IPS DF 6.9 (cell line): Measurements from ENCODE around the gene TOLLIP.
A peak's percentile ranks its signal among the peaks of the same experiment; 100 is the strongest.
"Not testable (repeated sequence)": the region's sequence is repeated elsewhere in the genome, so short reads cannot be mapped to it uniquely, and the experiment has no call there.

ENCODE experiments used
- DNase-seq: peaks from one replicate; pipeline ENCODE4 v3.0.0-alpha.2; 2013; ENCODE audit warnings: low read depth, low spot score
- H3K27ac ChIP-seq: one replicate; pipeline ENCODE4 v1.5.1; 2013; ENCODE audit warnings: low read length, control low read depth
- H3K27me3 ChIP-seq: 2 replicates; pipeline ENCODE4 v1.6.1; 2013; ENCODE audit warnings: mild to moderate bottlenecking, low read length; ENCODE audit not compliant: control insufficient read depth, insufficient read depth
- H3K36me3 ChIP-seq: 2 replicates; pipeline ENCODE4 v1.6.1; 2013; ENCODE audit warnings: low read length; ENCODE audit not compliant: control insufficient read depth, insufficient read depth
- H3K4me1 ChIP-seq: 2 replicates; pipeline ENCODE4 v1.6.1; 2013; ENCODE audit warnings: low read length; ENCODE audit not compliant: control insufficient read depth, insufficient read depth
- H3K4me3 ChIP-seq: 2 replicates; pipeline ENCODE4 v1.5.1; 2013; ENCODE audit warnings: mild to moderate bottlenecking, low read length
- H3K9me3 ChIP-seq: 2 replicates; pipeline ENCODE4 v1.6.1; 2013; ENCODE audit warnings: low read length, inconsistent platforms; ENCODE audit not compliant: control insufficient read depth, insufficient read depth
- WGBS: extraction: QIAGEN DNeasy Blood & Tissue Kit; methylation state at CpG from one replicate; pipeline ENCODE4 v1.1.7; 2013; ENCODE audit warnings: mixed read lengths, missing lambda C conversion rate; ENCODE audit not compliant: insufficient read length, insufficient coverage; 5-methylcytosine and 5-hydroxymethylcytosine counted together

TOLLIP gene

DNA sequence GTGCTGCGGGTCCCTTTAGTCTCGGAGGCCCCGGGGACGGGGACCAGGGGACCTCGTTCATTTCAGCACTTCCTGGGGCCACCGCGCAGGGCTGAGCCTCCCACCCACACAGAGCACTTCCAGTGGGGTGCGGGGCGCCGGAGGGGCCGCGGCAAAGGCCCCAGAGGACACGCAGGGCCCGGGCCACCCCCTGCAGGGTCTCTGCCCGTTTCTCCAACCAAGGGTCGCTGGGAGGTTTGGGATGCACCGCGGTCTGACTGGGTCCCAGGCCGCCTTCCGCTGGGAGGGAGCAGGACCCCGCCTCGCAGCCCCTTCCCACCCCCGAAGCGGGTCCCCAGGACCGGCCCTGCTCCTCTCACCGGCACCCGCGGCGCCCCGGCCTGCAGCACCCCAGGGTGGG lies 37.5 kb downstream of the TOLLIP start:
- no peaks in the 10 kb centered on the region for H3K27me3 ChIP-seq
- H3K27ac ChIP-seq: no peak overlapping the region
- H3K4me3 ChIP-seq: no peak overlapping the region
- no peaks in the 10 kb centered on the region; the same call in 1 of the 2 replicates for H3K9me3 ChIP-seq
- peaks cover 5% of the 10 kb centered on the region; the same call in 1 of the 2 replicates for H3K36me3 ChIP-seq
- no CpG with 5 or more reads among the region's 30 CpGs for WGBS
- no peaks in the 10 kb centered on the region; the same call in 1 of the 2 replicates for H3K4me1 ChIP-seq
- no peak for DNase-seq

DNA sequence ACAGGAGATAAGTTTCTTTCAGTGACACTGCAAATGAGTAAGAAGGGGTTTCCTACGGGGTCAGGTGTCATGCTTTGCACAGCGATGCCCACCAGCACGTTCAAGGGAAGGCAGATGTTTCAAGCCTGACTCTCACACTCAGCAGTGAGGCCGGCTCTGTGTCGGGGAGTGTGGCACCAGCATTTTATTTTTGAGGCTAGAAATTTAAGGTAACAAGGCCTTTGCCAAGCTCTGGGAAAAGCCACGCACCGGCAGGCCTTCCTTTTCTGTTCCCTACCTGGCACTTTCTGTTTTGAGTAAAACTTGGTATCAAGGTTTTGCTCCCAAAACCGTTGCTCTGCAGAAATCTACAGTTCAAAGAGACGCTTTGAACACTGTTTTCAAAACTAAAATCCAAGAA lies 38.0 kb downstream of the TOLLIP start:
- WGBS: no CpG with 5 or more reads among the region's 9 CpGs
- H3K4me3 ChIP-seq: no peak overlapping the region
- H3K27me3 ChIP-seq: no peaks in the 10 kb centered on the region
- no peaks in the 10 kb centered on the region; the same call in 1 of the 2 replicates for H3K4me1 ChIP-seq
- no peak overlapping the region for H3K27ac ChIP-seq
- H3K36me3 ChIP-seq: peaks cover 5% of the 10 kb centered on the region; the same call in 1 of the 2 replicates
- no peak for DNase-seq
- H3K9me3 ChIP-seq: no peaks in the 10 kb centered on the region; the same call in 1 of the 2 replicates

DNA sequence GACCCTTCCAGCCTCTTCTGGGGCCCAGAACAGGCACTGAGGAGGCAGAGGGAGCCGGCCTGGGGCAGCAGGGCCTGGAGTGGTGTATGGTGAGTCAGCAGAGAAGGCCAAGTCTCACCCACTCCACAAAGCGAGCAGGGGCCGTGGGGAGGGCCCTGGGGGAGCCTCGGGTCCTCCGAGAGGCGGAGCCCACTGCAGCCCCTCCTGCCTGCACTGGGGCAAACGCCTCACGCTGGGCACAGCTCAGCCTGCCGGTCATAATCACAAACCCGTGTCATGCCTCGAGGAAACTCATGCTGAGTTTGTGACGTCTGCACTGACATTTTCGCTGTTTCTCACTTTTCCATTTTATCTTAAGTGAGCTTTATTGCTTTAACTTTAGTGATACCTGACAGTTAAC lies 38.4 kb downstream of the TOLLIP start:
- Histone ChIP-seq H3K36me3 (peaks cover 2% of the 10 kb centered on the region; the same call in 1 of the 2 replicates), H3K27me3 (no peaks in the 10 kb centered on the region), H3K9me3 (no peaks in the 10 kb centered on the region; the same call in 1 of the 2 replicates), H3K4me3 (no peak overlapping the region), H3K27ac (no peak overlapping the region), H3K4me1 (no peaks in the 10 kb centered on the region; the same call in 1 of the 2 replicates)
- no peak for DNase-seq
- WGBS: no CpG with 5 or more reads among the region's 13 CpGs

DNA sequence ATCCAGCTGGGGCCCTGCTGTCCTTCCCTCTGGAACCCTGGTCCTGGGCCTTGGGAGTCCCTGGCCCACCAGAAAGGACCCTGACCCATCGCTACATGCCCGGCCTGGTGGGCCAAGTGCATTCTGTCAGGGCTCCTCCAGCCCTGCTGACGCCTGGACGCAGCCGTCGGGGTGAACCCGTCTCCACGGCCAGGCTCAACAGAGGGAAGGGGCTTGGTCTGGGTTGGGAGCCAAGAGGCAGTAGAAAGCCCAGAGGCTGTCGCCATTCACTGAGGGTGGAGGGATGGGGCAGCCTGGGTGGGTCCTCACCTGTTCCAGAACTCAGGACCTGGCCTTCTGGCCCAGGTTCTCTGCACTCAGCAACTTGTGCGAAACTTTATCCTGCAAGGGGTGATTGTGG lies 39.0 kb downstream of the TOLLIP start:
- H3K4me1 ChIP-seq: no peaks in the 10 kb centered on the region; the same call in 1 of the 2 replicates
- no peaks in the 10 kb centered on the region for H3K27me3 ChIP-seq
- no CpG with 5 or more reads among the region's 10 CpGs for WGBS
- H3K4me3 ChIP-seq: no peak overlapping the region
- no peaks in the 10 kb centered on the region; the same call in 1 of the 2 replicates for H3K9me3 ChIP-seq
- DNase-seq: no peak
- no peaks in the 10 kb centered on the region for H3K36me3 ChIP-seq
- H3K27ac ChIP-seq: no peak overlapping the region

DNA sequence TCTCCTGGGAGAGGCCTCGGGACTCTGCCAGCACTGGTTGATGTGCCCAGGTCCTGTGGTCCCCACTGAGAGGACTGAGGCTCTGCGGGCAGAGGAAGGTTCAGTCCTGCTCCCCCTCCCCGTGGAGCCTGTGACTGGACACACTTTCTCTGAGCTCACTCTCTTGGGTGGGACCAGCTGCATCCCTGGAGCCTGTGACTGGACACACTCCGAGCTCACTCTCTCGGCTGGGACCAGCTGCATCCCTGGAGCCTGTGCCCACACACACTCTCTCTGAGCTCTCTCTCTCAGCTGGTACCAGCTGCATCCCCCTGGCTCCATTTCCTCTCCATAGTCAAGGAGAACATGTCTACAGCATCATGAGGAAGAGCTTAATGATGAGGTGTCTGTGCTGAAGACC lies 39.5 kb downstream of the TOLLIP start:
- no peak overlapping the region for H3K27ac ChIP-seq
- no CpG with 5 or more reads among the region's 5 CpGs for WGBS
- no peaks in the 10 kb centered on the region for H3K36me3 ChIP-seq
- H3K4me3 ChIP-seq: no peak overlapping the region
- no peaks in the 10 kb centered on the region; the same call in 1 of the 2 replicates for H3K4me1 ChIP-seq
- DNase-seq: no peak
- no peaks in the 10 kb centered on the region for H3K27me3 ChIP-seq
- H3K9me3 ChIP-seq: no peaks in the 10 kb centered on the region; the same call in 1 of the 2 replicates

DNA sequence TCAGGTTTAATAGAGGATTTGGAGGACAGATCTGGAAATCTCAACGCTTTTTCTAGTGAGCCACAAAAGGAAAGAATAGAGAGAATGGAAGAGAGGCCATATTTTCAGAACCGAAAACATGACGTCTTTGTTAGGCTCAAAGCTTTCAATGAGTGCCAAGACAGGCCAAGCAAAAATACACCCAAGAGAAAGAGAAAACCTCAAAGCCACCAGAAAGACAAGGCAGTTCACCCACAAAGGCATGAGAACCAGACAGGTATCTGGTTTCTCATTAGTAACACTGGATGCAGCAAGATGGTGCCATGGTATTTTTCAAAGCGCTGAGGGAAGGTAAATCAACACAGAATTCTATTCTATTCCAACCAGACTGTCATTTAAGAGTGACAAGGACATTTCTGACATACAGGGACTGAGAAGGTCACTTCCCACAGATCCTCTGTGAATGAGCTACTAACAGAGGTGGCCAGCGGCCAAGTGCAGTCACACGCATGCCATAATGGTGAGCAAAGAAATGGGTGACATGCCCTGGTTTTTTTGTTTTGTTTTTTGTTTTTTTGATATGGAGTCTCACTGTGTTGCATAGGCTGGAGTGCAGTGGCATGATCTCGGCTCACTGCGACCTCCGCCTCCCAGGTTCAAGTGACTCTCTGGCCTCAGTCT lies 41.9 kb downstream of the TOLLIP start:
- DNase-seq: no peak
- Histone ChIP-seq H3K27me3 (no peaks in the 10 kb centered on the region), H3K9me3 (no peaks in the 10 kb centered on the region; the same call in 1 of the 2 replicates), H3K36me3 (no peaks in the 10 kb centered on the region), H3K4me3 (no peak overlapping the region), H3K4me1 (peaks cover 2% of the 10 kb centered on the region; the same call in 1 of the 2 replicates), H3K27ac (no peak overlapping the region)
- WGBS: no CpG with 5 or more reads among the region's 9 CpGs

DNA sequence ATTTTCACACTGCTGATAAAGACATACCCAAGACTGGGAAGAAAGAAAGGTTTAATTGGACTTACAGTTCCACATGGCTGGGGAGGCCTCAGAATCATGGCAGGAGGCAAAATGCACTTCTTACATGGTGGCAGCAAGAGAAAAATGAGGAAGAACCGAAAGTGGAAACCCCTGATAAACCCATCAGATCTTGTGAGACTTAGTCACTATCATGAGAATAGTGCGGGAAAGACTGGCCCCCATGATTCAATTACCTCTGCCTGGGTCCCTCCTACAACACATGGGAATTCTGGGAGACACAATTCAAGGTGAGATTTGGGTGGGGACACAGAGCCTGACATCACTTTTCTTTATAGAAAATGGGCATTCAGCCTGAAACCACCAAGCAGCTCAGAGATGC lies 42.5 kb downstream of the TOLLIP start:
- H3K27me3 ChIP-seq, H3K27ac ChIP-seq, H3K4me1 ChIP-seq, H3K9me3 ChIP-seq, H3K4me3 ChIP-seq, H3K36me3 ChIP-seq, DNase-seq: not testable (repeated sequence)
- no CpG with 5 or more reads among the region's 2 CpGs for WGBS

DNA sequence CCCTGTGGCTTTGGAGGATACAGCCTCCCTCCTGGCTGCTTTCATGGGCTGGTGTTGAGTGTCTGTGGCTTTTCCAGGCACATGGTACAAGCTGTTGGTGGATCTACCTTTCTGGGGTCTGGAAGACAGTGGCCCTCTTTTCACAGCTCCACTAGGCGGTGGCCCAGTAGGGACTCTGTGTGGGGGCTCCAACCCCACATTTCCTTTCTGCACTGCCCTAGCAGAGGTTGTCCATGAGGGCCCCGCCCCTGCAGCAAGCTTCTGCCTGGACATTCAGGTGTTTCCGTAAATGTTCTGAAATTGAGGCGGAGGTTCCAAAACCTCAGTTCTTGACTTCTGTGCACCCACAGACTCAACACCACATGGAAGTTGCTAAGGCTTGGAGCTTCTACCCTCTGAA lies 44.0 kb downstream of the TOLLIP start:
- H3K27ac ChIP-seq, H3K36me3 ChIP-seq, H3K27me3 ChIP-seq, H3K4me3 ChIP-seq, H3K4me1 ChIP-seq, H3K9me3 ChIP-seq, DNase-seq: not testable (repeated sequence)
- WGBS: no CpG with 5 or more reads among the region's 4 CpGs

DNA sequence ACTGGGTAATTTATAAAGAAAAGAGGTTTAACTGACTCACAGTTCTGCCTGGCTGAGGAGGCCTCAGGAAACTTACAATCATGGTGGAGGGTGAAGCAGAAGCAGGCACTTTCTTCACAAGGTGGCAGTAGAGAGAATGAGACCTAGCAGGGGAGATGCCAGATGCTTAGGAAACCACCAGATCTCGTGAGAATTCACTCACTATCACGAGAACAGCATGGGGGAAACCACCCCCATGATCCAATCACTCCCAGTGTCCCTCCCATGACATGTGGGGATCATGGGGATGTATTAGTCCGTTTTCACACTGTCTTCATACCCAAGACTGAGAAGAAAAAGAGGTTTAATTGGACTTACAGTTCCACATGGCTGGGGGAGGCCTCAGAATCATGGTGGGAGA lies 45.0 kb downstream of the TOLLIP start:
- peak; percentile 29 for DNase-seq
- WGBS: no CpG with 5 or more reads among the region's 3 CpGs
- H3K27ac ChIP-seq, H3K4me3 ChIP-seq, H3K27me3 ChIP-seq, H3K9me3 ChIP-seq, H3K4me1 ChIP-seq, H3K36me3 ChIP-seq: not testable (repeated sequence)

DNA sequence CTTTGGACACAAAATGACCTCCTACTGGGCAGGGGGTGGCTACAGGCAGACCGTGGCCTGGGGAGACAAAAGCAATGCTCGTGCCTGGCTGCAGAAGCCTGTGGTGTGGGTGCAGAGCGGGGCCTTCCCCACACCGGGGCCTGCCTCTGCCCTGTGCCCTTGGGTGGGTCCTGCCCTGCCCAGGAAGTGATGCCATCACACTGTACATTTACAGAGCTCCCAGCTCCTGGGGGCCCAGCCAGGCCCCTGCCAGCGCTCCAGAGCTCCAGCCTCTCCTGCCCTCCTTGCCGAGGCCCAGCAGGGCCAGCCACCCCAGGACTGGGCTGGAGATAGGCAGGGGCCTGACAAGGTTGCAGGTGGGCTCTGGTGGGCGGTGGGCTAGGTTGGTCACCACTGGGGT lies 46.4 kb downstream of the TOLLIP start:
- no peaks in the 10 kb centered on the region for H3K27me3 ChIP-seq
- WGBS: no CpG with 5 or more reads among the region's 7 CpGs
- H3K9me3 ChIP-seq: no peaks in the 10 kb centered on the region; the same call in 1 of the 2 replicates
- peaks cover 2% of the 10 kb centered on the region; the same call in 1 of the 2 replicates for H3K4me1 ChIP-seq
- no peak overlapping the region for H3K4me3 ChIP-seq
- H3K27ac ChIP-seq: no peak overlapping the region
- DNase-seq: no peak
- H3K36me3 ChIP-seq: no peaks in the 10 kb centered on the region
